Fibroblast of villous mesenchyme (primary cell): ENCODE measurements around the gene THAP2. TPM values are rescaled to one million over a fixed set of nuclear protein-coding genes. Genes with fewer than 3 reads are reported as not detected.
"Not testable (repeated sequence)": the region's sequence is repeated elsewhere in the genome, so short reads cannot be mapped to it uniquely, and the experiment has no call there.

Experiments
- DNase-seq: peaks from one replicate; pipeline ENCODE4 v3.0.0-alpha.2; 2010; ENCODE audit warnings: low read depth
- H3K4me3 ChIP-seq: 2 replicates; pipeline ENCODE4 v1.5.1; 2011; ENCODE audit warnings: low read depth, mild to moderate bottlenecking, low read length
- total RNA-seq: library from RNA; depleted of rRNA; stranded (reverse); fragments of >200 nt; gene quantifications from 2 replicates; pipeline ENCODE4 v1.2.3, GENCODE V29; 2012
- TF ChIP-seq, protein P1 (sequence below): IDR thresholded peaks from 2 replicates; pipeline ENCODE4 v1.5.1; 2012; ENCODE audit warnings: low read depth, mild to moderate bottlenecking, low read length; ENCODE audit not compliant: insufficient read depth

THAP2 gene
- total RNA-seq, 1 donor = 6.0 TPM

DNA sequence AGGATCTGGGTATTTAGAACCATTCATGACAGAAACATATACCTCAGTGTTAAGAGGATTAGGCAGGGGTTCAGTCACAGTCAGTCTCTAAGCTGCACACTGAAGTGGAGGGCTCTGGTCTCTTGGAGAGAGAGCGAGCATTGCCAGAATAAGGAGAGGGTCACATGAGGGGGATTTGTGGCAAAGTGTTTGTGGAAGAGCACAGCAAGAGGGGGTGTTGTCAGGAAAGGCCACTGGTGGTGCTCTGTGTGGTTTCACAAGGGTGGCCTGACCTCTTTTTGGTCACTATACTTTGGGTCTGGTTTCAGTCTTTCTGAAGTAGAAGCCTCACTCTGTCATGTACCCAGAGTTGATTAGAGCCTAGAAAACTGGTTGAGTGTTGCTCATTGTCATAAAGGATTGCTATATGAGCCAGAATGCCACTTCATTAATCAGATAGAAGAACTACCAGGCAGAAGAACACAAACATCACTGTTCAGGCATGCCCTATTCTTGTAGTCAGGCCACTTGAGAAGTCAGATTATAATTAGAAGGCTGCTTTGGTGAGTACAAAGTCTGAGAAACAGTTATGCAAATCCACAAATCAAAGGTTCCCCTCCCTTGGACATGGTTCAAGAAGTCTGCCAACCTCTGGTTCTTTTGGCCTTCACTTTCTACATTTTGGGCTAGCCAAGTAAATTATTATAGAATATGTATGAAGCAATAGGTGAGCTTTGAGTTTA is 30.2 kb downstream of the THAP2 start:
- H3K4me3 ChIP-seq = no peak overlapping the region
- DNase-seq = no peak
- TF ChIP-seq, protein P1, sequence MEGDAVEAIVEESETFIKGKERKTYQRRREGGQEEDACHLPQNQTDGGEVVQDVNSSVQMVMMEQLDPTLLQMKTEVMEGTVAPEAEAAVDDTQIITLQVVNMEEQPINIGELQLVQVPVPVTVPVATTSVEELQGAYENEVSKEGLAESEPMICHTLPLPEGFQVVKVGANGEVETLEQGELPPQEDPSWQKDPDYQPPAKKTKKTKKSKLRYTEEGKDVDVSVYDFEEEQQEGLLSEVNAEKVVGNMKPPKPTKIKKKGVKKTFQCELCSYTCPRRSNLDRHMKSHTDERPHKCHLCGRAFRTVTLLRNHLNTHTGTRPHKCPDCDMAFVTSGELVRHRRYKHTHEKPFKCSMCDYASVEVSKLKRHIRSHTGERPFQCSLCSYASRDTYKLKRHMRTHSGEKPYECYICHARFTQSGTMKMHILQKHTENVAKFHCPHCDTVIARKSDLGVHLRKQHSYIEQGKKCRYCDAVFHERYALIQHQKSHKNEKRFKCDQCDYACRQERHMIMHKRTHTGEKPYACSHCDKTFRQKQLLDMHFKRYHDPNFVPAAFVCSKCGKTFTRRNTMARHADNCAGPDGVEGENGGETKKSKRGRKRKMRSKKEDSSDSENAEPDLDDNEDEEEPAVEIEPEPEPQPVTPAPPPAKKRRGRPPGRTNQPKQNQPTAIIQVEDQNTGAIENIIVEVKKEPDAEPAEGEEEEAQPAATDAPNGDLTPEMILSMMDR = no peak

DNA sequence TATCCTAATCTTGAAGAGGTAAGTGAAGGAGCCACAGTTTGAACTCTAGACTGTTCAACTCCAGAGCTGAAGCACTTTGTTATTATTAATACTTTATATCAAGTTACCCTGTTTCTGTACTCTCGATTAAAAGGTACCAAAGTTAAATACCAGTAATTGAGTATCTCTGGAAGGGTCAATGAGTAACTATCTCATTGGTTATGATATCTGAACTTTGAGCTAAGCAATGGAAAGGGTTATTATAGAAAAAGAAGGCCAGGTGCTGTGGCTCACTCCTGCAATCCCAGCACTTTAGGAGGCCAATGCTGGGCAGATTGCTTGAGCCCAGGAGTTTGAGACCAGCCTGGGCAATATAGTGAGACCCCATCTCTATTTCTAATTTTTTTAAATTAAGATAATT is 31.7 kb downstream of the THAP2 start:
- no peak for DNase-seq
- TF ChIP-seq, protein P1 = no peak
- no peak overlapping the region for H3K4me3 ChIP-seq

DNA sequence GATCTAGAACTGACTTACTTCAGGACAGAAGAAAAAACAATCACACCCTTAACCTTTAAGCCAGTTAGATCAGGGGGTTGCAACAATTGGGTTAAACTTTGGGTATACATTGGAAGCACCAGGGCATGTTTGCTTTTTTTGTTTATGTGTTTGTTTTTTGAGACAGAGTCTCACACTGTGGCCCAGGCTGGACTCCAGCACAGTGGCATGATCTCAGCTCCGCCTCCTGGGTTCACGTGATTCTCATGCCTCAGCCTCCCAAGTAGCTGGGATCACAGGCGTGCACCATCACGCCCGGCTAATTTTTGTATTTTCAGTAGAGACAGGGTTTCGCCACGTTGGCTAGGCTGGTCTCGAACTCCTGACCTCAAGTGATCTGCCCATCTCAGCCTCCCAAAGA is 38.1 kb downstream of the THAP2 start:
- DNase-seq, H3K4me3 ChIP-seq: not testable (repeated sequence)

DNA sequence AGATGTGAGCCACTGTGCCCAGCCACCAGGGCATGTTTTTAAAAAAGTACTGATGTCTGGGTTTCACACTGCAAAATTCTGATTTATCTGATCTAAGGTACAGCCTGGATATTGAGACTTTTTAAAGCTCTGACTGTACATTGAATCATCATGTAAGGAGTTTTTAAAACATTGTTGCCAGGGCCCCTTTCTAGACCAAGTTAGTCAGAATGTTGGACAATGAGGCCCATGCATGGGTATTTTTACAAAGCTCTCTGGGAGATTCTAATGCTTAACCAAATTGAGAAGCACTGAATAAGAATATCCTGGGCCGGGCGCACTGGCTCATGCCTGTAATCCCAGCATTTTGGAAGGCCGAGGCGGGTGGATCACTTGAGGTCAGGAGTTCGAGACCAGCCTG is 38.5 kb downstream of the THAP2 start:
- H3K4me3 ChIP-seq = no peak overlapping the region
- TF ChIP-seq, protein P1 = no peak
- no peak for DNase-seq

DNA sequence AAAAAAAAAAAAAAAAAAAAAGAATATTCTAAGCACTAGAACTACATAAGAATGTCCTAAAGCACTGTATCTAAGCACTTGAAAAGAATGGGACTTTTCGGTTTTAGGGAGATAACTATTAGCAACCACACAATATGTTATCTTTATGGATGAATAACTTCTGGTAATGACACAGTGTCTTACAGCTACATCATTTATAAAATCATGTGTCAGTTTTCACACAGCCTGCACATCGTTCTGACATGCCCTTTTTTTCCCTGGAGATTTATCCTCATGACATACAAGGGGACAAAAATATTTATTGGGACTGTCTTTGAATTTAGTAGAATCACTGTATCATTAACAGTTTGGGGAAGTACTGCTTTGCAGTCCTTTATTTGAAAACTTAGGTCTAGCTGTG is 39.1 kb downstream of the THAP2 start:
- DNase-seq = no peak
- TF ChIP-seq, protein P1 = no peak
- no peak overlapping the region for H3K4me3 ChIP-seq

DNA sequence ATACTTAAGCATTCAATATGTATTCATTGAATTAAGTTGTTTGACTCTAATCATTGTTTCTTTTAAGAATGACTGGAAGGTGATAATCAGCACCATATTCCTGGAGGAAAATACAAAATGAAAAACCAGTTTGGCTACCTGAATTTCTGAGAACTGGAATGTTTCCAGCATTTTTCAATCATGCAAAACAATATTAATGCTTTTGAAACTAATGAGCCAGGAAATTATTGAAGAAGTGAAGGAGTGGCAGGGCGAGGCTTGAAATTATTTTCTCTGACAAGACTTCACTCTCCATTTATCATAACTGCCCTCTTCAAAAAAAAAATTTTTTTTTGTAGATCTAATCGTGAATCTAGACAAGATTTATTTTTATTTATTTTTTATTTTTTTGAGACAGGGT is 40.8 kb downstream of the THAP2 start:
- DNase-seq = no peak
- H3K4me3 ChIP-seq = no peak overlapping the region
- TF ChIP-seq, protein P1 = no peak

DNA sequence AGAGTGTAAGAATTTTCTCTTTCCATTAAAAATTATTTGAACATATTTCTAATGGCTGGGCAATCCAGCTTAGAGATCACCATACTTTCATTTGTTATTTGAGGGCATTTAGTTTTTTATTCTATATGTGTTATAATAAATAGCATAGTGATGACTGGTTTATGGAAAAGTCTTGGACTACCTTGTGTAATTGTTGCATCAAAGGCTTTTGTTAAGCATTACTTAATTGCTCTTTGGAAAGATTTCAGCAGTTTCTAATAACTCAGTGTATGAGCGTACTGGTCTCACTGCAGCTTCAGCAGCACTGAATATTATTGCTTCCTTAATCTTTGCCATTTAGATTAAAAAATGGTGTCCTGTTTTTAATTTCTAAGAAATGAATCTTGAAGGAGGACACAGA is 44.6 kb downstream of the THAP2 start:
- TF ChIP-seq, protein P1 = no peak
- DNase-seq = no peak

More for the DNA sequence above, 44.6 kb downstream of the THAP2 start:
- no peak overlapping the region for H3K4me3 ChIP-seq
